HG03460 (cell line): ENCODE data around the gene DCTD.

Source experiments
- ATAC-seq: cut with Tn5 transposase; IDR thresholded peaks from one replicate; pipeline ENCODE4 v1.9.1; 2021; ENCODE audit not compliant: unreplicated experiment

DCTD gene

DNA sequence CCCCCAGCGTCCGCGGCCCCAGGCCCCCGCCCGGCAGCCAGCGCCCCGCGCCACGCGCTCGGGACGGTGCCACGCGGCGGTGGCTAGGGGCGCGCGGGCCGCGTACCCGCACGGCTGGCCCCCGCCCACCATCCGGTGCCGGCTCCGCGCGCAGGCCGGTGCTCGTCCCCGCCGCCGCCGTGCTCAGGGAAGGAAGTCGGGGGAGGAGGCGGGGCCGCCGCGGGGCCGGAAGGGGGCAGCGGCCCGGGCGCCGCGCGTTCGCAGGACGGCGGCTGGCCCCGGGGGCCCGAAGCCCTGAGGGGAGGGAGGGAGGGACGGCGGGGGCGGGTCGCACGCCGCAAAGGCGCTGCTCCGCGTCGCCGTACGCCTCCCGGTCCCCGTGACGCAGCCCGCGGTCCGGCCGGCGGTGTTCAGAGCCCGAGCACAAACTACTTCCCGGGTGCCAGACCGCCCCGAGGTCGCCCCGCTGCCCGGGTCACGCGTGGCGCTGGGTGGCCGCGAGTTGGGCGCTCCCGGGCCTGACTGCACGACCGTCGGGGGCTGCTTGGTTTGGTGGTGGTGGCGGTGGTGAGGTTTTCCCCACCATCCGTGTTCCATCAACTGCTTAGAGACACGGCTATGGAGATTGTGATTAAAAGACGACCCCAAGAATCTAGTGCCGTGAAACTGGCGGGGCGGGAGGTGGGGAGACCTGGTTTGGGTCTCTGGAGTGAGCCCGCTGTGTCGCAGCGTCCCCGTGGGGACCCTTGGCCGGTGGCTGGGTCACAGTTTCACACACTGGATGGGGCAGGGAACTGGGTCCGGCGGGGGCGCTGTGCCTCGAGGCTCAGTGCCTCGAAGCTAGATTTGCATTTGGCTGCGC lies at the start of gene DCTD:
Gene DCTD, minus strand, starts transcription at position 205 of the 862 bp plus-strand sequence. CDS start 1,818 bp downstream, outside the sequence.
- ATAC-seq = peak; percentile 81

DNA sequence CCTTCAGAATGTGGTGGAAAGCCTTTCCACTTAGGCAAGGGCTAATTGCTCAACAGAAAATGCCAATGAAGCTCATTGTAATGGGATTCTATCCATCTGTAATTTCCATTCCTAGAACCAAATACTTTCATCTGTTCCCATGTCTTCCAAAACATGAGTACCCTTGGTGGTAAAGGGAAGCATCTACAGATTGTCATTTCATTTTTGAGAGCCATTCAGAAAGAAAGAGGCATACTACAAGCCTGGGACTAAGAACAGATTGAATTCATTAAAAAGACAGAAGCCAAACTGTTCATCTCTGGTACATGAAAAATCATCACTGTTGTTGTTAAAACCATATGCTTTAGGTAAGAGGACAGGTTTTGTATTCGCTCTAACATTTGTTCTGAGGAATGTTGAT lies 43.6 kb upstream of the DCTD start:
- ATAC-seq = no peak

- ATAC-seq = no peak
Measured at GRCh38 chr4:182960228-182960627, 43.0 kb upstream of the DCTD start.

DNA sequence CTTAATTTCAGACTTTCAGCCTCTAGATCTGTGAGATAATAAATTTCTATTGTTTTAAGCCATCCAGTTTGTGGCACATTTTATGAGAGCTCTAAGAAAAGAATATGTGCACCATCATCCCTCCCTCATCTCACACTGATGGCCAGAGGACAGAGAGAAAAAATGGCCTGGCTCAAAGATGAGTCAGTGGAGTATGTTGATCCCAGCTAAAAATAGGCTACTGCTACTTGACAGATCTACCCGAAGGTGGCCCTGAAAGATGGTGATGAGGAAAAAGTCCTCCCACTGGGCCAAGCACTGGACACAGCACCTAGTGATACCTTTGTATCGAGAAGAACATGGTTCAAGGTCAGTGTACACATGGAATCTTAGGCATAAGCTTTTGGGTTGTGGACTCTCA lies 38.2 kb upstream of the DCTD start:
- ATAC-seq = no peak

DNA sequence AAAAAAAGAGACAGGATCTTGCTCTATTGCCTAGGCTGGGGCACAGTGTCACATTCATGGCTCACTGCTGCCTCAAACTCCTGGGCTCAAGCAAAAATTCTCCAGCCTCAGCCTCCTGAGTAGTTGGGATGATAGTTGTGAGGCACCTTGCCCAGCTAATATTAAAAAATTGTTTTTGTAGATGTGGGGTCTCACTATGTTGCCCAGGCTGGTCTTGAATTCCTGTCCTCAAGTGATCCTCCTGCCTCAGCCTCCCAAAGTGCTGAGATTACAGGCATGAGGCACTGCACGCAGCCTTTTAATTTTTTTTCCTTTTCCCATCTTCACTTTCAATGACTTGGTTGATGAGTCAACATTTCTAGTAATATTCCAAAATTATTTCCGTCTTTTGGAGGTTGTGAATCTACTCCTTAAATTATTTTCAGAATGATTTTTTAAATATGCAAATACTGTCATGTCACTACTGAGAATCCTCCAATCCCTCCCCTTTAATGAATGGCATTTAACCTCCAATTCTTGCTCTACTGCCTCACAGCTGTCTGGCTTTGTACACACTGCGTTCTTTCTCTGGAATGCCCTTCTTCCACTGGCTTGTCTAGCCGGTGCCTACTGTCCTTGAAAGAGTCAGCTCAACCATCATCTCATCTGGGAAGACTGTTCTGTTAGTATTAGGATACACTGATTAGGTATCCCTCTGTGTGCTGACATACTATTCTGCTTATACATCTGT lies 27.5 kb upstream of the DCTD start:
- no peak for ATAC-seq

- no peak for ATAC-seq
Measured at GRCh38 chr4:182939680-182940079, 22.5 kb upstream of the DCTD start.

DNA sequence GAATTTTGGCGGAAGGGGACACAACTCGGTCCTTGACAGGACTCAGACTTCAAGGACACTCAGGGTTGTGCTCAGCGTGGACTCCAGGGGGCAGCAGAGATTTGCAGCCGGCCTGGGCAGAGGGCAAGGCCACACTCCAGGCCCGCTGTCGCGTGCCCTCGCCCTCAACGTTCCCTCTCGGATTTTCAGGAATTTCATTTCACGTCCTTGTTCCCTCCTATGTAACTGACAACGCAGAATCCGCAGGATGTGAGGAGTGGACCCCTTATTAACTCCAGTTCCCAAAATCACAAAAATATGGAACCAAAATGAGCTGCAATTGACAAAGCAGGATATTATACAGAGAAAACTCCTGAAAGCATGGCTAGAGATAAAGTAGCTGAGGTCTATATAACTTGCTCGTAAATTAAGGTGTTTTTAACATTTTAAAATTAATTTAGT lies 21.0 kb upstream of the DCTD start:
- peak; percentile 99 for ATAC-seq

- no peak for ATAC-seq
Measured at GRCh38 chr4:182937268-182938204, 20.4 kb upstream of the DCTD start.

GRCh38 chr4:182932651-182933050 lies 15.5 kb upstream of the DCTD start:
- no peak for ATAC-seq

DNA sequence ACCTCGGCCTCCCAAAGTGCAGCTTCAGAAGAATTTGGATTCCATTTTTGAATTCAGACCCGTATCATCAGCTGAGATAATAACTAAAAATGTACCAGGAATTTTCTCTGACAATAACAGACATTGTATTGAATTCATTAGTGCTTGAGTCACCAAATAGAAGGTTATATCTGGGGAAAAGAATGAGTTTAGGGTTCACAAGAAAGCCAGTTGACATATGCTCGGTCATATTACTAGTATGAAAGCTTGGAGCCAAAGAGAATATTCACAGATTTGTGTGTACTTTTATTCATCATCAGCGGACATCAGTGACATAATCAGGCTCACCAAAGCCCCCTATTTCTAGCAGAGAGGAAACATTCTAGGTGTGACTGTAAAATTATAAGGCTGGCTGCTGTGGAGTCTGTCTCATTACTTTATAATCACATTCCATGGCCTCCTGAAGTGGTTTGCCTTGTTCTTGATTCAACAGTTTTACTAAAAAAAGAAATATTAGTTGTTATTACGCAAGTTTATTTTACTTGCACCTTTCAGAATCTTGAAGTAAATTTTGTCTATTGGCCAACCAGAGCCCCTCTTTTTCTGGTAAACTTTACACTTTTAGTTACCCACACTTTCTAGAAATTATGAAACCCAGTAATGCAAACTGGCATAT lies 14.6 kb upstream of the DCTD start:
- no peak for ATAC-seq

DNA sequence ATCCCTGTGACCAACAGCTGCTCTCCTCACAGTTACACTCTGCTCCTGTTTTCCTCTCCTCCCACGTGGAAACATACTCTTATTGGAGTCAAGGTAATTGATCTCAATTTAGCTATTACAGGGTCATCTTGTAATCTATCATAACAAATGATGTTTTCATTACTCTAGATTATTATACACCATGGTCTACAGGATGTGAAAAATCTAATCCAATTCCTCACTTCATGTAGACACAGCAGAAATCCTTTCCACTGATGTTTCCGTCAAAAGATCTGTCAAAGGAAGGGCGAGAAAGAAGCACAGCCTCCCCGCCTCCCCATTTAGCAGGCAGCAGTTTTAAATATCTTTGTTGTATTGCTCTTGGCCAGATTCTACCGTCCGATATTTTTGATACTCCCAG lies 13.7 kb upstream of the DCTD start:
- no peak for ATAC-seq

DNA sequence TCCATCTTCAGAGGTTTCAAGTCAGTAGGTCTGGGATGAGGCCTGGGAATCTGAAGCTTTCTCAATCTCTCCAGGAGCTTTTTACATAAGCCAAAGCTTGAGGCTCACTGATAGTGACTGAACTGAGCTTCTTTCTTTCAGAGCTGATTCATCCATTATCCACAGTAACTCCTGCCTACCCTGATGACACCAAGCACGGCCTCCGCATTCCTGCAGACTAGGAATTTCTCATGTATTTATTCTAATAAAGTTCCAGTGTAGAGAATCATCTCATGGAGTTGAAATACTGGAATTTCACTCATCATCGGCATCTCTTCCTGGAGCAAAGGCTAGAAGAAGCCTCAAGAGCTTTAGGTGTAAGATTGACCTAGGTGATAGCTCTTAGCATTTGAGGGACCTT lies 12.1 kb upstream of the DCTD start:
- no peak for ATAC-seq

DNA sequence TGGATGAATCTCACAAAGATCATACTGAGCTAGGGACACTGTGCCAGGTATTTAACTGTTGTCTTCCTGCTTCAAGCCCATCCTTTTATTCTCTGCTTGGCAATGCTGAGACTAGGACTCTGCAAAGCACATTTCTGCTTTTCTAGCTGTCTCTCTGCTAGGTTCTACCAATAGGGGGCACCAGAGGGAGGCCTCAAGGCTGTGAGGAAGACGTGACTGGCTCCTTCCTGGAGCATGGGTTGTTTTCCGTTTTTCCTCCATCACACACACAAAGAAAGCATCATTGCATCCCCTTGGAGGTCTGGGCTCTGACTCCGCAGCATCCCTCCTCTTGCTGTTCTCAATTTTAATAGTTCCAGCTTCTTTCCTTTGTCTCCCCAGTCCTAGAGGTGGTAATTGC lies 10.9 kb upstream of the DCTD start:
- ATAC-seq = no peak

GRCh38 chr4:182927505-182927904 lies 10.3 kb upstream of the DCTD start:
- ATAC-seq = no peak

DNA sequence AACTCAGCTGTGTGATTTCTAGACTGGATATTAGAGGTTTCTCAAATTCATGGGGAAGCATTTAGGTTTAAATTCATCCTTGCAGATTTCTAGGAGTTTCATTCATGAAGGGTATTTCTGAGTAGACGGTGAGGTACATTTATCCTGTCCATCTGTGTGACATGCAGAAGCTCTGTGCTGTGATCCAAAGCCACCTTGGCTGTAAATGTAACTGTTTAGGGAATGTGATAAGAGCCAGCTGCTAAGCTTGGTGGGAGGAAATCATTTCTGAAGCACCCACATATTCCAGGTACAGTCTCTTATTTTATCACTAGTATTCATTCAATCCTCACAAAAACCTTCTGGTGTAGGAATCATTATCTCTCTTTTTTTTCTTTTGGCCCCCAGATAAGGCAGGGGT lies 8.7 kb upstream of the DCTD start:
- no peak for ATAC-seq

DNA sequence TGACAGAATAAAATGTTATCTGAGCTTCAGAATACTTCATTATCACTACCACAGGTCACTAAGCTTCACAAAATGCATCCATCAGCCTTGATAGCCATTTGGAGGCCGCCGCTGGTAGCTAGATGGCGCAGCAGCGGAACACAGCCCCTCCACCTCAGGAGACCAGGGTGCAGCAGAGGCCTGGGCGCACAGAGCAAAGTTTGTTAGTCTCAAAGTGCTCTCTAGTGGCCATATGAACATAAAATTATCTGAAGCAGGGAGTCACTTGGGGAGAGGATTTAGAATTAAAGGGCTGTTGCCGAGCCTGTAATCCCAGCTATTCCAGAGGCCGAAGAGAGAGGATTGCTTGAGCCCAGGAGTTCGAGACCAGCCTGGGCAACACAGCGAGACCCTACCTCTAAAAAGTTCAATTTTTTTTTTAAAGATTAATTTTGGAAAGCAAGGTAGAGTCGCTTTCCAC lies 8.1 kb upstream of the DCTD start:
- ATAC-seq = peak; percentile 100

- ATAC-seq = no peak
Measured at GRCh38 chr4:182924497-182924896, 7.3 kb upstream of the DCTD start.

DNA sequence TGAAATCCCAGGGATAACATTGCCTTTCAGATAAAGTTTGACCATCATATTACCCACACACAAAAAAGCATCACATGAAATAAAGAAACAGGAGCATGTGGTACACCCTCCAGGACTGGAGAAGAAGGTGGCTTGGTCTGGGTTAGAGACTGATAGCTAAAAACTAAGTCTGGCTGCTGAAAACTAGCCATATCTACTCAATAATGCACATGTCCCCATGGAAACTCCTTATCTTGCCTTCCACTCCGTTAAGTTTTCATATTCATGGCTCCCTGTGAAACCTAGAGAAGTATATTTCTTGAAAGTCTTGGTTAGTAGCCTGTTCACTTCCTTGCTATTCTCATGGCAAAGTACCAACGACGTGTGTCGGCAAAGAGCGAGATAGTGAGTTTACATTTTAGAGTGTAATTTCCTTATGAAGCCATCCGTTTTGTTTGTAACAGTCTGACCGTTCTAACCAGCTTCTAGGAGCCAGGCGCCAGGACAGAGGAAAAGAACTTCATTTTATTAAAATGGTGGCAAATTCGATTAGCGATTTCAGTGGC lies 6.7 kb upstream of the DCTD start:
- no peak for ATAC-seq

DNA sequence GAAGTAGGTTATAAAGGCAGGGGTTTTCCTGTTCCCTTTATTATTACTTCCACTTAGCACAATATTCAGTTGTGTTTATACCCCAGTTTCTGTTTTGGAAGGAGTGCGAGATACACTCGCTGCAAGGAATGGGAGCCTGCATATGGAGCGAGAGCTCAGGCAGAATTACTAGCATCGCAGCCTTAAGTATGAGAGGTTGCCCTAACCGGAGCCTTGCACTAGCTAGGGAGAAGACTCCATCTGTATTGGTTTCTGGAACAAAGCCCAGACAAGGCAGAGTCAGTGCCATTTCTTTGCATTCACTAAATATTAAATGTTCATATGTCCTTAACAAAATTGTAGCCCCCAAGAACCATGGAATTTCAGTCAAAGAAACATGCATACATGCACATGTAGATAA lies 6.2 kb upstream of the DCTD start:
- no peak for ATAC-seq
